Mesenchymal stem cell (in vitro differentiated cells and primary cell): Measurements from ENCODE around the gene IFNGR1.

ENCODE experiments used
- DNase-seq: peaks from one replicate; pipeline ENCODE4 v3.0.0-alpha.2; 2013
- H2AFZ ChIP-seq: one replicate; pipeline ENCODE4 v1.6.1; 2013; ENCODE audit warnings: low read depth, mild to moderate bottlenecking, control low read depth, inconsistent platforms, low read length, moderate library complexity
- H2AK5ac ChIP-seq: 2 replicates; pipeline ENCODE4 v1.6.1; 2013; ENCODE audit warnings: low read length, moderate library complexity, mild to moderate bottlenecking, inconsistent platforms; ENCODE audit not compliant: severe bottlenecking
- H2BK120ac ChIP-seq: one replicate; pipeline ENCODE4 v1.6.1; 2013; ENCODE audit warnings: low read depth, mild to moderate bottlenecking, inconsistent platforms, low read length, moderate library complexity
- H2BK12ac ChIP-seq, 2 experiments: one replicate each; pipeline ENCODE4 v1.6.1; 2013; ENCODE audit warnings: inconsistent platforms in 2 of 2, low read length in 2 of 2, mild to moderate bottlenecking in 2 of 2, moderate library complexity in 2 of 2, control low read depth in 1 of 2
- H2BK15ac ChIP-seq: one replicate; pipeline ENCODE4 v1.6.1; 2013; ENCODE audit warnings: mild to moderate bottlenecking, low read depth, inconsistent platforms; ENCODE audit not compliant: poor library complexity, severe bottlenecking
- H2BK5ac ChIP-seq: 2 replicates; pipeline ENCODE4 v1.6.1; 2013; ENCODE audit warnings: low read depth, mild to moderate bottlenecking, low read length, control low read depth, inconsistent platforms; ENCODE audit not compliant: poor library complexity, severe bottlenecking
- H3K14ac ChIP-seq, 2 experiments: one replicate each; pipeline ENCODE4 v1.6.1; 2013; ENCODE audit warnings: inconsistent platforms in 2 of 2, low read length in 2 of 2, control low read depth in 1 of 2, mild to moderate bottlenecking in 1 of 2, moderate library complexity in 1 of 2
- H3K18ac ChIP-seq, 2 experiments: one replicate each; pipeline ENCODE4 v1.6.1; 2013; ENCODE audit warnings: inconsistent platforms in 2 of 2, low read length in 2 of 2, control low read depth in 1 of 2, low read depth in 1 of 2, mild to moderate bottlenecking in 1 of 2
- H3K23ac ChIP-seq, 2 experiments: one replicate each; pipeline ENCODE4 v1.6.1; 2013; ENCODE audit warnings: inconsistent platforms in 2 of 2, low read length in 2 of 2, mild to moderate bottlenecking in 2 of 2, moderate library complexity in 2 of 2, control low read depth in 1 of 2
- H3K27ac ChIP-seq: 2 replicates; pipeline ENCODE4 v1.5.1; 2013; ENCODE audit warnings: mild to moderate bottlenecking, moderate library complexity, low read length, control low read depth, inconsistent platforms; ENCODE audit not compliant: poor library complexity, severe bottlenecking
- H3K27me3 ChIP-seq, 2 experiments: 2 replicates each; pipeline versions ENCODE4 v1.6.1 to v1.7.0; 2013; ENCODE audit warnings: low read length in 2 of 2, mild to moderate bottlenecking in 2 of 2, moderate library complexity in 2 of 2, control low read depth in 1 of 2, inconsistent platforms in 1 of 2; ENCODE audit not compliant: control insufficient read depth in 1 of 2, insufficient read depth in 1 of 2
- H3K36me3 ChIP-seq, 2 experiments: 2 replicates each; pipeline versions ENCODE4 v1.6.1 to v1.7.0; 2013; ENCODE audit warnings: low read length in 2 of 2, control low read depth in 1 of 2, inconsistent platforms in 1 of 2, low read depth in 1 of 2, mild to moderate bottlenecking in 1 of 2; ENCODE audit not compliant: insufficient read depth in 2 of 2, control insufficient read depth in 1 of 2
- H3K4ac ChIP-seq, 2 experiments: one replicate each; pipeline ENCODE4 v1.6.1; 2013; ENCODE audit warnings: inconsistent platforms in 2 of 2, low read length in 2 of 2, mild to moderate bottlenecking in 2 of 2, moderate library complexity in 2 of 2, control low read depth in 1 of 2, low read depth in 1 of 2
- H3K4me1 ChIP-seq: 2 replicates; pipeline ENCODE4 v1.6.1; 2013; ENCODE audit warnings: low read depth, low read length, control low read depth; ENCODE audit not compliant: control insufficient read depth, insufficient read depth
- H3K4me2 ChIP-seq: 2 replicates; pipeline ENCODE4 v1.6.1; 2013; ENCODE audit warnings: low read length, mild to moderate bottlenecking, inconsistent platforms; ENCODE audit not compliant: poor library complexity, severe bottlenecking
- H3K4me3 ChIP-seq, 2 experiments: 2 replicates each; pipeline versions ENCODE4 v1.5.1 to v1.7.0; 2013; ENCODE audit warnings: low read length in 2 of 2, mild to moderate bottlenecking in 2 of 2, control low read depth in 1 of 2, low read depth in 1 of 2; ENCODE audit not compliant: insufficient read depth in 1 of 2
- H3K79me1 ChIP-seq: replicated peaks from 2 replicates; pipeline ENCODE4 v1.6.1; 2013; ENCODE audit warnings: mild to moderate bottlenecking, control low read depth, low read length, inconsistent platforms; ENCODE audit not compliant: poor library complexity, severe bottlenecking
- H3K9ac ChIP-seq: 2 replicates; pipeline ENCODE4 v1.7.0; 2013; ENCODE audit warnings: mild to moderate bottlenecking, low read length, moderate library complexity
- H3K9me3 ChIP-seq: 2 replicates; pipeline ENCODE4 v1.7.0; 2013; ENCODE audit warnings: mild to moderate bottlenecking, low read length; ENCODE audit not compliant: control insufficient read depth
- H4K8ac ChIP-seq: one replicate; pipeline ENCODE4 v1.6.1; 2013; ENCODE audit warnings: inconsistent platforms, mild to moderate bottlenecking, low read length, moderate library complexity
- H4K91ac ChIP-seq: one replicate; pipeline ENCODE4 v1.6.1; 2013; ENCODE audit warnings: mild to moderate bottlenecking, low read length, inconsistent platforms
- WGBS: methylation state at CpG from one replicate; pipeline ENCODE4 v1.1.7; 2013; ENCODE audit warnings: mixed read lengths; 5-methylcytosine and 5-hydroxymethylcytosine counted together

Gene IFNGR1

GRCh38 chr6:137246164-137246563 is 27.0 kb upstream of the IFNGR1 start:
- WGBS = 89% methylated on average over 4 of the region's 4 CpGs

DNA sequence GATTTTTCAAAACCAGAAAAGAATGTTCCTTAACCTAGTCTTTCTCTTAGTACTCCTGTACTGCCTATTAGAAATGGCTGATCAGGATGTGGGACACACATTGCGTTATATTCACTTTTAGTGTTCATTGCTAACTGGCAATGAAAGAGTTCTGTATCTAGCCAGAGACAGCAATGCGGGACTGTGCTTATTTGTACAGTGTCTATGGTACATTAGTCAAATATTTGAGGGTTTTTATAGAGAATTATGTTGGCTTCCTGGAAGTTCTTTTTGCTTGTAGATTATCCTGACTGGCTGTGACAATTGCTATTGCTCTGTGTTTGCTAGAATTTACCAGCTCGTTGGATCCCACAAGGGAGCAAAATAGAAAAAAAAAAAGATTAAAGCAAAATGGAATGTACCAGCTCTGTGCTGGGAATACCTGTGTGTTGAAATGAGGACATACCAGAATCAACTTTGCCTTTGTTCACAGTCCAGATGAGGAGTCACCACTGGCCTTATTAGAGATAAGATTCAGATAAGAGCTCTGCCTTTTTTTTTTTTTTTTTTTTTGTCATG is 22.4 kb upstream of the IFNGR1 start:
- Histone ChIP-seq H2AK5ac (no peak overlapping the region), H2BK12ac (no peak overlapping the region), H3K36me3 (no peaks in the 10 kb centered on the region), H3K9ac (peak overlapping the region; percentile 55), H3K23ac (no peak overlapping the region), H3K79me1 (no peaks in the 10 kb centered on the region), H3K27me3 (no peaks in the 10 kb centered on the region), H3K4me1 (no peaks in the 10 kb centered on the region), H3K9me3 (no peaks in the 10 kb centered on the region), H4K8ac (no peak overlapping the region), H3K4me3 (no peak overlapping the region), H3K18ac (no peak overlapping the region), H3K27ac (no peak overlapping the region), H2BK120ac (no peak overlapping the region), H3K4me2 (no peak overlapping the region), H2BK5ac (no peak overlapping the region), H3K14ac (no peak overlapping the region), H4K91ac (no peak overlapping the region), H3K4ac (no peak overlapping the region), H2BK15ac (no peak overlapping the region), H2AFZ (no peak overlapping the region)
- WGBS = 52% methylated on average over 3 of the region's 3 CpGs
- DNase-seq = no peak

More at GRCh38 chr6:137246164-137246563, 27.0 kb upstream of the IFNGR1 start:
- Histone ChIP-seq H2BK12ac (no peak overlapping the region), H2AK5ac (no peak overlapping the region), H2BK15ac (no peak overlapping the region), H3K4me1 (no peaks in the 10 kb centered on the region), H3K4ac (no peak overlapping the region), H3K36me3 (no peaks in the 10 kb centered on the region), H4K91ac (no peak overlapping the region), H3K79me1 (no peaks in the 10 kb centered on the region), H3K27me3 (no peaks in the 10 kb centered on the region), H2BK120ac (no peak overlapping the region), H4K8ac (no peak overlapping the region), H2AFZ (no peak overlapping the region), H2BK5ac (no peak overlapping the region), H3K9me3 (no peaks in the 10 kb centered on the region), H3K4me3 (no peak overlapping the region), H3K14ac (no peak overlapping the region), H3K18ac (no peak overlapping the region), H3K9ac (no peak overlapping the region), H3K23ac (no peak overlapping the region), H3K27ac (no peak overlapping the region), H3K4me2 (no peak overlapping the region)
- no peak for DNase-seq

- no peak overlapping the region for H4K8ac ChIP-seq
- no peak overlapping the region for H3K4ac ChIP-seq
- H3K4me2 ChIP-seq = no peak overlapping the region
- H3K27ac ChIP-seq = no peak overlapping the region
- H3K9me3 ChIP-seq = no peaks in the 10 kb centered on the region
- H2AK5ac ChIP-seq = no peak overlapping the region
- no peaks in the 10 kb centered on the region for H3K36me3 ChIP-seq
- H2BK12ac ChIP-seq = no peak overlapping the region
- no peaks in the 10 kb centered on the region for H3K79me1 ChIP-seq
- H2AFZ ChIP-seq = no peak overlapping the region
- WGBS = 26% methylated on average over 1 of the region's 1 CpG
- H3K4me3 ChIP-seq = no peak overlapping the region
- DNase-seq = peak; percentile 94
- H3K14ac ChIP-seq = no peak overlapping the region
- H2BK5ac ChIP-seq = no peak overlapping the region
- H3K4me1 ChIP-seq = no peaks in the 10 kb centered on the region
- no peak overlapping the region for H3K23ac ChIP-seq
- H4K91ac ChIP-seq = no peak overlapping the region
- H3K27me3 ChIP-seq = no peaks in the 10 kb centered on the region
- H2BK15ac ChIP-seq = no peak overlapping the region
- no peak overlapping the region for H3K18ac ChIP-seq
- no peak overlapping the region for H2BK120ac ChIP-seq
- H3K9ac ChIP-seq = peak overlapping the region; percentile 55
Observed at GRCh38 chr6:137240168-137240567, 21.0 kb upstream of the IFNGR1 start.

DNA sequence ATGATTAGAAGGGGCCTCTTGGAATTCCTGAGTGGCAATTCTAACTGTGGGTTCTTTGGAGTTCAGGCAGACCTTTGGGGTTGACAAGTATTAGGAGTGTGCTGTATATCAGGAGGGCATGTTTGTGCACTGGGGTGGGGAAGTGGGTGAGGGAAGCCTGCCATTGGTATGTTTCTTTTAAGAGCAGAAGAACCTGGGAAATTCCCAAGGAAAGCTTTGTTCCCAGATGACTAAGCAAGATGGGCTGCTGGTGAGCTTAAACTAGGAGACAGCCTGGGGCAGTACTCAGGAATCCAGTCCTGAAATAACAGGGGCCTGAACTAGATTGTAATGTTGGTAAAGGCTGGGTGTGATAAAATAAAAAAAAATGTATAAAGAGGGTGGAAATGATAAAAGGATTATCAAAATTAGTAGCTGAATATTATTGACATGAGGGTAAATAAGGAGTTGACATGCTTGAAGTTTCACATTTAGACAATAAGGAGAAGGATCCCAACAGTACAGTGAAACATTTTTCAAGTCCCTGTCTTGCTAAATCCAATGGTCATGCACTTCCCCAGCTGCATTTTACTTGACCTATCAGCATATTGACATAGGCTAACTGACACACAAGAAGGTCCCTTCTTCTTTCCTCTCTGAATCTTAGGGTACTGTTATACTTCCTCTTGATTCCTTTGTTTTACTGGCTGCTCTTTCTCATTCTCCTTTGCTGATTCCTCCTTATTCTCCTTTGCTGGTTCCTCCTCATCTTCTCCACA is 18.4 kb upstream of the IFNGR1 start:
- Histone ChIP-seq H2BK15ac (no peak overlapping the region), H4K91ac (no peak overlapping the region), H2AK5ac (no peak overlapping the region), H4K8ac (no peak overlapping the region), H2BK12ac (peak overlapping the region in 1 of 2 experiments; percentile 23), H3K9me3 (no peaks in the 10 kb centered on the region), H3K18ac (no peak overlapping the region), H3K4ac (no peak overlapping the region), H3K27me3 (no peaks in the 10 kb centered on the region), H3K4me2 (no peak overlapping the region), H2BK5ac (no peak overlapping the region), H3K79me1 (no peaks in the 10 kb centered on the region), H3K4me1 (no peaks in the 10 kb centered on the region), H2BK120ac (peak overlapping the region; percentile 34), H3K9ac (no peak overlapping the region), H3K36me3 (no peaks in the 10 kb centered on the region), H3K27ac (peak overlapping the region; percentile 71), H3K23ac (no peak overlapping the region), H3K14ac (no peak overlapping the region), H3K4me3 (no peak overlapping the region), H2AFZ (no peak overlapping the region)
- DNase-seq = peak; percentile 89
